ENCODE measurements around the gene G6PC3. TPM values are rescaled to one million over a fixed set of nuclear protein-coding genes. Genes with fewer than 3 reads are reported as not detected.

The G6PC3 gene
- total RNA-seq, 1 donor, result 38.9 TPM

DNA sequence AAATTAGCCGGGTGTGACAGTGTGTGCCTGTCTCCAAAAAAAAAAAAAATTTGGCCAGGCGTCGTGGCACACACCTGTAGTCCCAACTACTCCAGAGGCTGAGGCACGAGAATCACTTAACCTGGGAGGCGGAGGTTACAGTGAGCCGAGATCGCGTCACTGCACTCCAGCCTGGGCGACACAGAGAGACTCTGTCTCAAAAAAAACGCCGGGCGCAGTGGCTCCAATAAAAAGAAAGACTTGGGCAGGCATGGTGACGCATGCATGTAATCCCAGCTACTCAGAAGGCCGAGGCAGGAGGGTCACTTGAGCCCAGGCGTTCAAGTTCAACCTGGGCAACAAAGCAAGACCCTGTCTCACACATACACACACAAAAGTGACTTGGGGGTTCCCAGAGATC is 7.7 kb upstream of the G6PC3 start:
- TF ChIP-seq, protein P1, sequence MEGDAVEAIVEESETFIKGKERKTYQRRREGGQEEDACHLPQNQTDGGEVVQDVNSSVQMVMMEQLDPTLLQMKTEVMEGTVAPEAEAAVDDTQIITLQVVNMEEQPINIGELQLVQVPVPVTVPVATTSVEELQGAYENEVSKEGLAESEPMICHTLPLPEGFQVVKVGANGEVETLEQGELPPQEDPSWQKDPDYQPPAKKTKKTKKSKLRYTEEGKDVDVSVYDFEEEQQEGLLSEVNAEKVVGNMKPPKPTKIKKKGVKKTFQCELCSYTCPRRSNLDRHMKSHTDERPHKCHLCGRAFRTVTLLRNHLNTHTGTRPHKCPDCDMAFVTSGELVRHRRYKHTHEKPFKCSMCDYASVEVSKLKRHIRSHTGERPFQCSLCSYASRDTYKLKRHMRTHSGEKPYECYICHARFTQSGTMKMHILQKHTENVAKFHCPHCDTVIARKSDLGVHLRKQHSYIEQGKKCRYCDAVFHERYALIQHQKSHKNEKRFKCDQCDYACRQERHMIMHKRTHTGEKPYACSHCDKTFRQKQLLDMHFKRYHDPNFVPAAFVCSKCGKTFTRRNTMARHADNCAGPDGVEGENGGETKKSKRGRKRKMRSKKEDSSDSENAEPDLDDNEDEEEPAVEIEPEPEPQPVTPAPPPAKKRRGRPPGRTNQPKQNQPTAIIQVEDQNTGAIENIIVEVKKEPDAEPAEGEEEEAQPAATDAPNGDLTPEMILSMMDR (IDR thresholded peaks at IDR 0.05; ENCODE audit: insufficient read depth, low read length), result no peak
- H3K4me3 ChIP-seq (ENCODE audit: low read depth, low read length), result no peak overlapping the region
- DNase-seq (ENCODE audit: low read depth), result no peak

DNA sequence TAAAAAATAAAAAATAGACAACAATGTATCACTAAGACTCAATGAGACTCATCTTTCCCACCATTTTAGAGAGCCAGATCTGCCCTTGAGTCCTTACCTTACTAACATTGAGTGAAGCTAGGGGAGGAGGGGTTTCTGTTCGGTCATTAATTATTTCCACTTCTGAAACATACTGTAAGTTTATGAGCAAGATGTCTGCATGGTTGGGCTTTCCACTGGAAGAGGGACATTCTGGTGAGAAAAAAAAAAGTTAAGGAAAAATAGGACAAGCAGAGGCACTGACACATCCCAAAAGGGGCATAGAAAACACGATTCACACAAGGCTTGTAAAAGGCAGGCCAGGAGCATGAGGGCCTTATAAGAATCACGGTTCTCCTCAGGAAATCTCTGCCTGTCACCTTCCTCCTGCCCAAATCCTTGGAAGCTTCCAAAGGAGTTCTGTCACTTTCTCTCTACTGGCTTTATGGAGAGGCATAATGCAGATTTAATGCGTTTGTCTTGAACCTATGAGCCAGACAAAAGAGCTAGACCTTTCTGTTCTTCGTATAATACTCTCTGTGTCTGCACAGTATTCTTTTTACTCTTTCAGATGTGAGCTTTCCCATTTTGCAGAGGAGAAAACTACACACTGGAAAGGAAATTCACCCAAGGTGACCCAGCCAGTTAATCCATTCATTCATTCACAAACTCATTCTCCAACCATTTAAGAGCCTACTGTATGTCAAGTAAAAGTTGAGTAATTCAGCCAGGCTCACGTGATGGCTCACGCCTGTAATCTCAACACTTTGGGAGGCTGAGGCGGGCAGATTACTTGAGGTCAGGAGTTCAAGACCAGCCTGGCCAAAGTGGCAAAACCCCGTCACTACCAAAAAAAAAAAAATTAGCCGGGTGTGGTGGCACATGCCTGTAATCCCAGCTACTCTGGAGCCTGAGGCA is 6.6 kb upstream of the G6PC3 start:
- TF ChIP-seq, protein P1 (IDR thresholded peaks at IDR 0.05; ENCODE audit: insufficient read depth, low read length), result no peak
- no peak overlapping the region for H3K4me3 ChIP-seq (ENCODE audit: low read depth, low read length)
- no peak for DNase-seq (ENCODE audit: low read depth)

DNA sequence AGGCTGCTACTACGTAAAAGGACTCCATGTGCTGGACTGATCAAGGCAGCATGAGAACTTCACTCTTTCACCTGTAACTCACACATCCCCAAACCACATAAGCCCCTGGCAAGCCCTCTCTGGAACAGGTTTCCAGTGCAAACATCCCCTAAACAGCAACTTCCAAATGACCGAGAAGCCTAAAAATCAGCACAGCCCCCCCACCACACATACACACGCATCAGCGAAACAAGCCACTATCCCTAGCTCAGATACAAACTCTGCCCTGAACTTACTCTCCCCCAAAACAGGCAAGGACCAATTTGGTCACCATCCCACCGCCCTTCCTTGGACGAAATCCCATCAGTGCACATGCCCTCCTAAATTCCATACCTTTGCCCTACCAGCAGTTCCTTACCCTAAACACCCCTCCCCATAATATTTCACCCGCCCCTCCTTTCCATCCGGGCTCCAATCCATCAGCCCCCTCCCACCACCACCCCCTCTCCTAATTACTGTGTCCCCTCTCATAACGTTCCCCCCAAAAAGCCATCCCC is 4.8 kb upstream of the G6PC3 start:
- TF ChIP-seq, protein P1 (IDR thresholded peaks at IDR 0.05; ENCODE audit: insufficient read depth, low read length), result no peak
- H3K4me3 ChIP-seq (ENCODE audit: low read depth, low read length), result peak overlapping the region; percentile 86
- DNase-seq (ENCODE audit: low read depth), result peak; percentile 17

DNA sequence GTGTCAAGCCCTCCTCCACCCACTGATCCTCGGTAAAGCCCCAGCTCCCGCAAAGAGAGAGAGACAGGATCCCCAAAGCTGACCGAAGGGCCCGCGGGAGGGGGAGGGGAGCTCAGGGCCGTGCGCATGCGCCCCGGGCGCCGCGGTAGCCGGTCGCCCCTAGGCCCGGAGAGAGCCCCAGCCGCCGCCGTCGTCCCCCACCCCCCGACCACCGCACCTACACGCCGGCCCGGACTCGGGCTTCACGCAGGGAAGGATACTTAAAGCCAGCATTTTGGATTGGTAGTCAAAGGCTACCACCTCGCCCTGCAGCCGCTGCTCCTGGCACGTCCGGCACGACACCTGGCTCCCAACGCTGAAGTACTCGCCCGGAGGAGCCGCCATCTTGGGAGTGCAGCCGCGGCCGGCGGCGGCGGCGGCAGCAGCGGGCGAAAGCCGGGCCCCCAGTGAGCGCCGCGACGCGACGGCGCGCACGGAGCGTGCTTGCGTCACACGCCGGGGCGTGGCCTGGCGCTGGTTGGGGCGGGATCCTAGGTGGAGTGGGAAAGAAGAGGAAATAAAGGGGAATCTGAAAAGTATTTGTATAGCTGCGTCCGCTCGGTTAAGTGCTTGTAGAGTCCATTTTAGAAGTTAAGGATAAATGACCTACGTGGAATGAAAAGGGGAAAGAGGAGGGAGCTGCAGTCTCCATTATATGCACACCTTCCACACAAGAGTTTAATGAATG is 4.2 kb upstream of the G6PC3 start, which contains the start of gene LSM12:
TSS of gene LSM12 (minus strand) at position 468 of the 727 bp plus-strand sequence. CDS start at position 384, 84 bp downstream.
- TF ChIP-seq, protein P1 (IDR thresholded peaks at IDR 0.05; ENCODE audit: insufficient read depth, low read length), result no peak
- H3K4me3 ChIP-seq (ENCODE audit: low read depth, low read length), result peak within 1 kb of the TSS; percentile 86
- peak; percentile 87 for DNase-seq (ENCODE audit: low read depth)

DNA sequence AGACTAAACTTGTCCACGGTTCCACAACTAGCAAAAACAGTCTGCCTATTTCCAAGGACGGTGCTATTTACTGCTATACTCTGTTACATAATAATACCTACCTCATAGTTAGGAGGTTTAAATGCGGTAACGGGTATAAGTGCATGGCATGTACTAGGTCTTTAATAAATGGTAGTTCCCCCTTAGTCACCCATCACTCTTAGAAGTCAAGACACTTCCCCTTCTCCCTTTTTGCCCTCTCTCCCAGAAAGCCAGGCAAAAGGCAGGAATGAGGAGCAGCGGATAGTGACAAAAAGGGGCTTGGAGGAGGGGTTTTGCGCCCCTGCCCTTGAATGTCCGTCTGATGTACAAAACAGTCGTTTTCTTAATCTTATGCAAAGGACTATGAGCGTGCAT is 3.0 kb upstream of the G6PC3 start:
- DNase-seq (ENCODE audit: low read depth), result no peak
- H3K4me3 ChIP-seq (ENCODE audit: low read depth, low read length), result no peak overlapping the region
- TF ChIP-seq, protein P1 (IDR thresholded peaks at IDR 0.05; ENCODE audit: insufficient read depth, low read length), result no peak

DNA sequence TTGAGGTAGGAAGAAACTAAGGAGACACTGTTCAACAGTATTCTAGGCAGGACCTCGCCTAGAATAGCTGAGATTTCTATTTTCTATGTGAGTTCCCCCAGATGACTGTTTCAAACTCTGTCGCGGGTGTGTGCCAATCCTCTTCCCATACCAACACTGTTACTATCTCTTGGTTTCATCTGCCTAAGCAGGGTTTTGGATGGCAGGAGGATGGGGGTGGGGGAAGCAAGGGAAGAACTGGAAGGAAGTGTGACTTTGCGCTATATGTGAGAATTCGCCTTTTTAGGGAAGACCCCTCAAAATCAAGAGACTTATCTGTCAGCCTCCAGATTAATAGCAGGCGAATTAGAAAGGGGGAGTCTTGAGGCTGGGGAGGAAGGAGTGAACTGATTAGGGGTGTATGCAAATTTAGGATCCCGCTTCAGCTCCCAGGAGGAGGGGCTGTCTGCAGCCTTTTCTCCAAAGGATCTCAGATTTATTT is 521 bp upstream of the G6PC3 start:
- TF ChIP-seq, protein P1 (IDR thresholded peaks at IDR 0.05; ENCODE audit: insufficient read depth, low read length), result no peak
- DNase-seq (ENCODE audit: low read depth), result peak; percentile 11

More for the DNA sequence above, 521 bp upstream of the G6PC3 start:
- H3K4me3 ChIP-seq (ENCODE audit: low read depth, low read length), result peak overlapping the region; percentile 86

All from fibroblast of the aortic adventitia (primary cell).